Testis (tissue), 3 donors: Measurements from ENCODE around the gene SS18. TPM values are rescaled to one million over a fixed set of nuclear protein-coding genes. Genes with fewer than 3 reads are reported as not detected.

Experiments
- DNase-seq: peaks from one replicate; pipeline ENCODE4 v3.0.0-alpha.2; 2019
- H3K27ac ChIP-seq, 2 donors: fragments of 200-600 bp; sonication (generic); one replicate each; pipeline ENCODE4 v1.5.1; 2019
- H3K27me3 ChIP-seq: fragments of 200-600 bp; sonication (generic); one replicate; pipeline ENCODE4 v1.5.1; 2019
- H3K36me3 ChIP-seq: fragments of 200-600 bp; sonication (generic); one replicate; pipeline ENCODE4 v1.5.1; 2017; ENCODE audit warnings: low read depth; ENCODE audit errors: missing control alignments
- H3K4me1 ChIP-seq: fragments of 200-600 bp; sonication (generic); one replicate; pipeline ENCODE4 v1.5.1; 2019
- H3K4me3 ChIP-seq, 2 donors: fragments of 200-600 bp; sonication (generic); one replicate each; pipeline ENCODE4 v1.5.1; 2017 to 2019
- H3K9me3 ChIP-seq: fragments of 200-600 bp; sonication (generic); one replicate; pipeline ENCODE4 v1.5.1; 2017
- CTCF ChIP-seq, 3 experiments: fragments of 450-650 bp in 2 of 3; fragments of 200-600 bp in 1 of 3; sonication (generic) in 1 of 3; IDR thresholded peaks; one replicate each; pipeline ENCODE4 v1.5.1; 2016 to 2019; ENCODE audit warnings: antibody characterized with exemption in 3 of 3, mild to moderate bottlenecking in 2 of 3, moderate library complexity in 1 of 3
- POLR2A ChIP-seq: fragments of 450-650 bp; IDR thresholded peaks from one replicate; pipeline ENCODE4 v1.6.1; 2017; ENCODE audit warnings: antibody characterized with exemption, mild to moderate bottlenecking, moderate library complexity
- WGBS, 2 donors: methylation state at CpG; one replicate each; pipeline ENCODE4 v1.1.5; 2018; 5-methylcytosine and 5-hydroxymethylcytosine counted together
- intact Hi-C: fragments of 100-400 bp; cut with DNase I; formaldehyde crosslinking; loops from one replicate; pipeline ENCODE4 v1.15.1; 2023; ENCODE audit warnings: low total_unique reads
- polyA plus RNA-seq: library from polyadenylated mRNA; stranded (reverse); fragments of 350-450 nt; fragmentation: Illumina TruSeq; extraction: RNeasy Lipid Tissue Mini Kit (QIAGEN cat#74804); gene quantifications from one replicate; pipeline ENCODE4 v1.2.3, GENCODE V29; 2014; ENCODE audit warnings: low read depth, low replicate concordance; ENCODE audit not compliant: insufficient read depth
- total RNA-seq, 2 donors: library from RNA; depleted of rRNA; stranded (reverse); fragments of >200 nt; gene quantifications; one replicate each; pipeline ENCODE4 v1.2.3, GENCODE V29; 2016

SS18 gene
- total and polyA plus RNA-seq, 3 donors from 2014 or later: 81.9 to 242 (median 198) TPM

- no peaks in the 10 kb centered on the region for H3K27me3 ChIP-seq
- H3K36me3 ChIP-seq: no peaks in the 10 kb centered on the region
- no peak for DNase-seq
- H3K4me1 ChIP-seq: no peaks in the 10 kb centered on the region
- 82 to 87% methylated on average over 1 of the region's 1 CpG for WGBS, 2 donors
- H3K4me3 ChIP-seq: no peak overlapping the region
- TF ChIP-seq CTCF (IDR thresholded peaks at IDR 0.05): no peak
- no peak for TF ChIP-seq POLR2A
- H3K9me3 ChIP-seq: no peaks in the 10 kb centered on the region
- intact Hi-C loops: no loop called here
- H3K27ac ChIP-seq: no peak overlapping the region
Observed at GRCh38 chr18:26008619-26009018, 81.8 kb downstream of the SS18 start.

- H3K27ac ChIP-seq: no peak overlapping the region
- H3K27me3 ChIP-seq: no peaks in the 10 kb centered on the region
- no peaks in the 10 kb centered on the region for H3K4me1 ChIP-seq
- intact Hi-C loops: no loop called here
- no peaks in the 10 kb centered on the region for H3K9me3 ChIP-seq
- TF ChIP-seq CTCF (IDR thresholded peaks at IDR 0.05) (no peak), POLR2A (no peak)
- DNase-seq: no peak
- WGBS, 2 donors: 75 to 82% methylated on average over 1 of the region's 1 CpG
- H3K4me3 ChIP-seq: no peak overlapping the region
- H3K36me3 ChIP-seq: no peaks in the 10 kb centered on the region
Observed at GRCh38 chr18:26008096-26008495, 82.3 kb downstream of the SS18 start.

- no peaks in the 10 kb centered on the region for H3K27me3 ChIP-seq
- intact Hi-C loops: no loop called here
- H3K9me3 ChIP-seq: no peaks in the 10 kb centered on the region
- no peak overlapping the region for H3K4me3 ChIP-seq
- no peak for DNase-seq
- H3K27ac ChIP-seq: no peak overlapping the region
- TF ChIP-seq CTCF (IDR thresholded peaks at IDR 0.05) (no peak), POLR2A (no peak)
- no peaks in the 10 kb centered on the region for H3K4me1 ChIP-seq
- WGBS, 2 donors: 69 to 75% methylated on average over 1 of the region's 1 CpG
- H3K36me3 ChIP-seq: no peaks in the 10 kb centered on the region
Observed at GRCh38 chr18:26005950-26006349, 84.5 kb downstream of the SS18 start.

DNA sequence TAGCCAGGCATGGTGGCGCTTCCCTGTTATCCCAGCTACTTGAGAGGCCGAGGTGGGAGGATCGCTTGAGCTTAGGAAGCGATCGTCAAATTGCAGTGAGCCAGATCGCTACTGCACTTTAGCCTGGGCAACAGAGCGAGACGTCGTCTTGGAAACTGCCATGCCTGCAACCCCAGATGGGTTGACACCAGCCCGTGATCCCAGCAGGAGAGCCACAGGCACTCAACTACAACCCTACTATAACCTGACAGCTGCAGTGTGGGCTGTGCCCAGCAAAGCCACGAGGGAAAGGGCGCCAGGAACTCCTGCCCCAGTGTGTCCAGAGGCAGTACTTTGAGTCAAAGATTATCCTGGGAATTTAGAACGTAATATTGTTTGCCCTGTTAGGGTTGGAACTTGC lies 85.6 kb downstream of the SS18 start:
- no peak overlapping the region for H3K27ac ChIP-seq
- no peak for DNase-seq
- H3K27me3 ChIP-seq: no peaks in the 10 kb centered on the region
- H3K36me3 ChIP-seq: no peaks in the 10 kb centered on the region
- WGBS, 2 donors: 53 to 73% methylated on average over 13 of the region's 13 CpGs
- TF ChIP-seq CTCF (IDR thresholded peaks at IDR 0.05) (no peak), POLR2A (no peak)
- no peak overlapping the region for H3K4me3 ChIP-seq
- no peaks in the 10 kb centered on the region for H3K4me1 ChIP-seq
- intact Hi-C loops: no loop called here
- no peaks in the 10 kb centered on the region for H3K9me3 ChIP-seq

DNA sequence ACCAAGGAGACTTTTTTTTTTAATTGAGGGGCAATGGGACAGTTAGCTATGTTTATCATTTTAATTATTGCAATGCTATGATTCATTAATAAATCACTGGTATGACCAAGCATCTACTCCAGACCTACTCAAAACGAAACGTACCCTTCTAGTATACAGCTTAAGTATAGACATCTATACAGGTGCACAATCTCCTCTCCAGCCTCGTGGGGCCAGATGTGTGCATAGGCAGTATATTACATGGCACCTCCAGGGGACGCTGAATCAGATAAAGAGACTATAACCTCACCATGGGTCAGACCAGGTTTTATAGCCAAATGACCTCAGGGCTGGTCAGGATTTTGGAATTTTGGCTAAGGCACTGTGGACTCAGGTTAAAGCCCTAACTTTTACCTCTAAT lies 86.6 kb downstream of the SS18 start:
- WGBS, 2 donors: 53 to 72% methylated on average over 4 of the region's 4 CpGs
- Histone ChIP-seq H3K4me3 (no peak overlapping the region), H3K36me3 (no peaks in the 10 kb centered on the region), H3K9me3 (no peaks in the 10 kb centered on the region), H3K27me3 (no peaks in the 10 kb centered on the region), H3K4me1 (no peaks in the 10 kb centered on the region), H3K27ac (no peak overlapping the region)
- TF ChIP-seq CTCF (IDR thresholded peaks at IDR 0.05) (no peak), POLR2A (no peak)
- no peak for DNase-seq
- intact Hi-C loops: no loop called here
